ENCODE results near the gene FNBP1. TPM values are rescaled to one million over a fixed set of nuclear protein-coding genes. Genes with fewer than 3 reads are reported as not detected.

The FNBP1 gene
- total RNA-seq, 1 experiment from 2014 or later = 16.8 TPM

GRCh38 chr9:129879991-129880653 is 162.9 kb downstream of the FNBP1 start:
- no peak for DNase-seq (ENCODE audit: low read depth)

DNA sequence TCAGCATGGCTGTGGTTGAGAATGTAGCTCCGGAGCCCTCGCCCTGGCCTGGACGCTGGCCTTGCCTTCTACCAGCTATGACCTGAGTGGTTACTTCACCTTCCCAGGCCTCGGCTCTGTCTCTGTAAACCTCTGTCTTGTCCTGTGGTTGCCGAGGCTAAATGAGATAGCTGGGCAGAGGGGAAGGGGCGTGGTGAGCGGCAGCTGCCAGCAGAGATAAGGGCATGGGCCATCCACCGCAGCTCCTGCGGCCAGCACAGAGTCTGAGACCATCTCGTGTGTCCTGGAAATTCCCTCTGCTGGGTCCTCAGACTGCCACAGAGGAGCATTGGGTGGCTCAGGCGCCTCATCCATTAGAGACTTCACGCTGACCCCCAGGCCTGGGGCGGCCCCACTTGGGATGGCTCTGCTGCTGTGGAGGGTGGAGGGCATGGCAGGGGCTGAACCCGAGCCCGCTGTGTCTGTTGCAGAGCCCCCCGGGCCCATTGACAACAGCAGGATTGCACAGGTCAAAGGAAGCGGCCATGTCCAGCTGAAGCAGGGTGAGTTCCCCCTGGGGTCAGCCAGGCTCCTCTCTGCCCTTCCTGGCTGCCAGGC is 163.8 kb downstream of the FNBP1 start:
- no peak for DNase-seq (ENCODE audit: low read depth)

DNA sequence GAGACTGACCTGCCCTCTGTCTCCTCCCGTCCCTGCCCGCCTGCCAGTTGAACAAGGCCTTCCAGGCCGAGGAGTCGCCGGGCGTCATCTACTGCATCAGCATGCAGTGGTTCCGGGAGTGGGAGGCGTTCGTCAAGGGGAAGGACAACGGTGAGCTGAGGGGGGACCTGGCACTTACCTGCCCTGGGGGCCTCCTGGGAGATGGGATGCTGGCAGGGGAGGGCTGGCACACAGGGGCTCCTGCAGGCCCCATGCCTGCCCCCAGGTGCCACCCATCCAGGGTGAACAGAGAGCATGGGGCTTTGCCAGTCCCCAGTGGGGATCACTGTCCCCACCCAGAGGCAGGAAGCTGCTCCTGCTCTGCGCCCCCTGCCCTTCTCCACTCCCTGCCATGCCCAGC is 164.7 kb downstream of the FNBP1 start:
- no peak for DNase-seq (ENCODE audit: low read depth)

DNA sequence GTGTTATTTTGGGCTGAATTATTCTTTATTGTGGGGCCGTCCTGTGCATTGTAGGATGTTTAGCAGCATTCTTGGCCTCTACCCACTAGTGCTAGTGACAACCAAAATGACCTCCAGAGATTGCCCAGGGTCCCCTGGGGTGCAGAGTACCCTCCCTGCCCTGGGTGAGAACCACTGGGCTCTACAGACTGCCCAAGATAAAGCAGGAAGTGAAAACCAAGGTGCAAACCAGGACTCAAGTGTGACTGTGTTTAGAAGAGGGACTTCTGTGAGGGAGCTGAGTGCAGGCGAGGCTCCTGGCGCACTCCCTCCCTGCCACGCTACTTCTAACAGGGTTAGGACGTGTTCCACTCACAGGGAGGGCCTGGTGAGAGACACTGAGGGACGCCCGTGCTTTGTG is 166.2 kb downstream of the FNBP1 start:
- DNase-seq (ENCODE audit: low read depth) = no peak

DNA sequence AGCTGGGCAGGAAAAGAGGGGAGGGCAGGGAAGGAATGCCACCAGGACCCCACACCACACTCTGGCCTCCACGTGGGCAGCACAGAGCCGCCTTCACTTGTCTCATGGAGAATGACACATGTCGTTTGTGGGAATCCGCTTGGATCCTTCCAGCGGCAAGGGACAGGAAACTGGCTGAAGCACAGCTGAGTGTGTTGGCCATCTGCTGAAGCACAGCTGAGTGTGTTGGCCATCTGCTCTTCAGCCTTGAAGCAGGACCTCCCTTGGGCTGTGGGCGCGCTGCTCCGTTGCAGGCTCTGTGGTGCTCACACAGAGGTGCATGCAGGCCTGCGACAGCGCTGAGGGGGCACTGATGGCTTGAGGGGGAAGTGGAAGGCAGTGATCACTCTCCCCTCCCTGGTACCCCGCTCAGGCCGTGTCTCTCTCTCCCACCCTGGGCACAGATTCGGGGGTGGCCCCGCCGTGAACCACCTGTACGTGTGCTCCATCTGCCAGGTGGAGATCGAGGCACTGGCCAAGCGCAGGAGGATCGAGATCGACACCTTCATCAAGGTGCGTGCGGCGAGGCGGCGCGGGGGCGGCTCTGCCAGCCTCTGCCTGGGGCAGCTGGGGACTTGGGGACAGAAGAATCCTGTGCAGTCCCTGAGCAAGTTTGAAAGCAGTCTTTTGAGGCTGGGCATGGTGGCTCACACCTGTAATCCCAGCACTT is 167.1 kb downstream of the FNBP1 start:
- DNase-seq (ENCODE audit: low read depth) = peak; percentile 26

GRCh38 chr9:129875181-129875611 is 167.8 kb downstream of the FNBP1 start:
- no peak for DNase-seq (ENCODE audit: low read depth)

- no peak for DNase-seq (ENCODE audit: low read depth)
Observed at GRCh38 chr9:129874261-129875101, 168.5 kb downstream of the FNBP1 start.

- no peak for DNase-seq (ENCODE audit: low read depth)
Observed at GRCh38 chr9:129873563-129874190, 169.3 kb downstream of the FNBP1 start.

GRCh38 chr9:129871046-129871445 is 171.9 kb downstream of the FNBP1 start:
- DNase-seq (ENCODE audit: low read depth) = no peak

DNA sequence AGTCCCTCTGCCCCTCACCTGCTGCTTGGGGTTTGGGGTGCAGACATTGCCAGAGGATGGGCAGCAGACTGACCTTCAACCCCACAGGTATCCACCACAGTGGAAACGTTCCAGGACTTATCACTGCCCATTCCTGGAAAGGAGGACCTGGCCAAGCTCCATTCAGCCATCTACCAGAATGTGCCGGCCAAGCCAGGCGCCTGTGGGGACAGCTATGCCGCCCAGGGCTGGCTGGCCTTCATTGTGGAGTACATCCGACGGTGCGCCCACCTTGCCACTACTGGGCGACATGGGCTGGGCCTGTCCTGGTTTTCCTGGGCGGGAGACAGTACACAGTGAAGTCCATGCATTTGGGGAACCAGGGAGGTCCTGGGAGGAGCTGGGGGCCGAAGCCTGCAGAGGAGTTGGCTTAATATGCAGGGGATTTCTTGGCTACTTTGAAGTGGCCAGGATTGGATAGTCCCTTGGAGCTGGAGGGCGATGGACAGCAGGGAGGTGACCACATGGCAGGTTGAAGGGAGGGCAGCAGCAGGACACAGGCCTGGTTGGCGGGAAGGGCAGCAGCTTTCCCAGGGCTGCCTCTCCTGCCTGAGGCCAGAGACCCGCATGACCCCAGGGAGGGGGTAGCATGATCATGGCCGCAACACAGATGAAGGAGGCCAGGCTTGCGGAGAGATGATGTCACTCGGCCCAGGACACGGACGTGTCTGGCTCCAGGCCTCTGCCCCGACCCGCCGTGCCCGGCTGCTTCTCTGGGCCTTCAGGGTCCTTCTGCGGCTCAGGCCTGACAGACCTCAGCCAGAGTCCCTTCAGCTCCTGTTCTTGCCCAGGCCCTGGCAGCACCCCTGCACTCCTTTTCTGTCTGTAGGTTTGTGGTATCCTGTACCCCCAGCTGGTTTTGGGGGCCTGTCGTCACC is 173.1 kb downstream of the FNBP1 start:
- DNase-seq (ENCODE audit: low read depth) = no peak

GRCh38 chr9:129868872-129869486 is 174.0 kb downstream of the FNBP1 start:
- no peak for DNase-seq (ENCODE audit: low read depth)

GRCh38 chr9:129868023-129868871 is 174.7 kb downstream of the FNBP1 start:
- no peak for DNase-seq (ENCODE audit: low read depth)

- no peak for DNase-seq (ENCODE audit: low read depth)
Observed at GRCh38 chr9:129867136-129868022, 175.6 kb downstream of the FNBP1 start.

- no peak for DNase-seq (ENCODE audit: low read depth)
Observed at GRCh38 chr9:129866394-129867135, 176.4 kb downstream of the FNBP1 start.

- no peak for DNase-seq (ENCODE audit: low read depth)
Observed at GRCh38 chr9:129865668-129866320, 177.2 kb downstream of the FNBP1 start.

DNA sequence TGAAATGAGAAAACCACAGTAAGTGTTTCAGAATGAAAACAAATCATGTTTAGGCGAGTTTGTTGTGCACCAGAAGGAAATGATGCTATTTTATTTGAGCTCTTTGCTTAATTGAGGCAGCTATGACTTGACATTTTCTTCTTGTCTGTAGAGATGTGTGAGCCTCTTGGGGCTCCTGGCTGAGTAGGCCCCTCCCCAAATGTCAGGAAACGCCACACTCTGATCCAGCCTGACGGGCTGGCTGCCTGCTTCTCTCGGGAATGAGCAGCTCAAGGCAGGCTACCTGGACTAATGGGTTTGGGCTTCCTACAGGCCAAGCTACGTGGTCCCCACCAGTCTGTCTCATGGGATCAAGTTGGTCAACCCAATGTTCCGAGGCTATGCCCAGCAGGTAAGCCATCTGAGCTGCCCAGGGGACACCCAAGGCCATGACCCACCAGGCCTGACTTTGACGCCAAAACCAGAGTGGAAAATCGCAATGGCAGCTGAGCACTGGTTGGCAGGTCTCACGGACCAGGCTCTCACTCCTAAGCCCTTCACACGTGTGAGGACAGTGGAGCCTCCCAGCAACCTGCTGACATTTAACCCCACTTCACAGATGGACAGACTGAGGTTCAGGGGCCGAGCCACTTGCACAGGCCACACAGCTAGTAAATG is 177.9 kb downstream of the FNBP1 start:
- no peak for DNase-seq (ENCODE audit: low read depth)

Measured in LHCN-M2 (cell line).